Measurements from ENCODE around the gene COL25A1.

GRCh38 chr4:109113521-109113920, 188.9 kb downstream of the COL25A1 start:
- no peak for TF ChIP-seq POLR2AphosphoS5 (IDR thresholded peaks at IDR 0.05; ENCODE audit: low read depth, low read length)
- TF ChIP-seq POLR2A (IDR thresholded peaks at IDR 0.05; ENCODE audit: borderline replicate concordance, extremely low read depth, insufficient read depth, insufficient read length) = no peak
